NOMO-1 treated with DMSO at 0.1 percent for 48 hours (cell line): Measurements from ENCODE around the gene SPRR3.
A peak's percentile ranks its signal among the peaks of the same experiment; 100 is the strongest.

Source experiments
- DNase-seq: peaks from one replicate; lab custom pipeline; 2025; ENCODE audit not compliant: unreplicated experiment; lab: John Stamatoyannopoulos, UW

The SPRR3 gene

GRCh38 chr1:153001382-153001781, at the start of gene SPRR3:
TSS of gene SPRR3 (plus strand) at chr1:153001749. CDS start at chr1:153003021, 1,272 bp downstream.
- no peak for DNase-seq

- no peak for DNase-seq
Measured at GRCh38 chr1:152953761-152954160, 47.8 kb upstream of the SPRR3 start.

GRCh38 chr1:152954436-152954835, 47.1 kb upstream of the SPRR3 start:
- no peak for DNase-seq

- no peak for DNase-seq
Measured at GRCh38 chr1:152957561-152957960, 44.0 kb upstream of the SPRR3 start.

GRCh38 chr1:152959273-152959672, 42.3 kb upstream of the SPRR3 start:
- no peak for DNase-seq

GRCh38 chr1:152959801-152960451, 41.6 kb upstream of the SPRR3 start:
- no peak for DNase-seq

GRCh38 chr1:152960452-152961044, 41.0 kb upstream of the SPRR3 start:
- DNase-seq: peak; percentile 32

- DNase-seq: no peak
Measured at GRCh38 chr1:152961226-152961891, 40.2 kb upstream of the SPRR3 start.

GRCh38 chr1:152962876-152963415, 38.6 kb upstream of the SPRR3 start:
- no peak for DNase-seq

GRCh38 chr1:152964536-152964935, 37.0 kb upstream of the SPRR3 start:
- no peak for DNase-seq

GRCh38 chr1:152965853-152966252, 35.7 kb upstream of the SPRR3 start:
- DNase-seq: no peak

- DNase-seq: no peak
Measured at GRCh38 chr1:152967201-152967600, 34.3 kb upstream of the SPRR3 start.

- peak; percentile 3 for DNase-seq
Measured at GRCh38 chr1:152968248-152968647, 33.3 kb upstream of the SPRR3 start.

GRCh38 chr1:152969036-152969435, 32.5 kb upstream of the SPRR3 start:
- no peak for DNase-seq

- DNase-seq: peak; percentile 7
Measured at GRCh38 chr1:152970495-152970894, 31.1 kb upstream of the SPRR3 start, which contains the start of gene SPRR4. TSS of gene SPRR4 (plus strand) at chr1:152970648. CDS start at chr1:152971891, 1,243 bp downstream.

GRCh38 chr1:152972196-152972886, 29.2 kb upstream of the SPRR3 start:
- DNase-seq: no peak

- DNase-seq: no peak
Measured at GRCh38 chr1:152976688-152977087, 24.9 kb upstream of the SPRR3 start.

GRCh38 chr1:152977614-152978013, 23.9 kb upstream of the SPRR3 start:
- no peak for DNase-seq

- no peak for DNase-seq
Measured at GRCh38 chr1:152980676-152981075, 20.9 kb upstream of the SPRR3 start.

- no peak for DNase-seq
Measured at GRCh38 chr1:152981146-152981871, 20.2 kb upstream of the SPRR3 start.

GRCh38 chr1:152982076-152982475, 19.5 kb upstream of the SPRR3 start:
- DNase-seq: no peak
